Measurements from ENCODE around the gene USP20.
"Not testable (repeated sequence)": the region's sequence is repeated elsewhere in the genome, so short reads cannot be mapped to it uniquely, and the experiment has no call there.

Gene USP20

DNA sequence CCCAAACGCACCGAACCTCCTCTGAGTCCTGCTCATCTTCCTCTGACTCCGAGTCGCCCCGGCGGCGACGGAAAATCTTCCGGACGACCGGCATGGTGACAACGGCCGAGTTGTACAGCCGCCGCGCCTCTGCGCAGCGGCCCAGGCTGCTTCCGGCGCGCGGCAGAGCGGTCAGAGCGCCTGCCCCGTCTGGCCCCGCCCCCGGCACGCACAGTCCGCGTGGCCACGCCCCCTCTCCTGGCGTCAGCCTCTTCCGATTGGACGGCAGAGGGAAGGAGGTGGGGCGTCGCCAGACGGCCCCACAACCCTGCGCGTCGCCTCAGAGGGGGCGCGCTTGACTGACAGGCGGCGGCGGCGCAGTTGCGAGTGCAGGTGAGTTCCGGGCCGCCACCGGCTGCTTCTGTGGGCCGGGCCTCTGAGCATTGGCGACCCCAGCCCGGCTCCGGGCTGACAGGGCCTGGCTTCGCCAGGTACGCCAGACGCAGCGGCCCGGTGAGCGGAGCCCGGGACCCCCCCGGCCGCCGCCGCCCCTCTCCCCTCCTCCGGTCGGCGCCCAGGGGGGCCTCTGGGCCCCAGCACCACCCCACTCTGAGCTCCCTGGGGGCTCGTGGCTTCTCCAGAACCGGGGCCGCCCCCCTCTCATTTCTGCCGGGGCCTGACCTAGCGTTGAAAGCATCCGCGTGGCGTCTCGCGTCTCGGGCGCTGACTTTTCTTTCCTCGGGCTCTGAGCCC is at the start of gene USP20, which contains the start of gene C9orf78:
Gene USP20, plus strand, starts transcription at position 331 of the 732 bp plus-strand sequence. CDS start 17,098 bp downstream, outside the sequence.
Gene C9orf78, minus strand, starts transcription at position 148 of the 732 bp plus-strand sequence. Its CDS starts 54 bp downstream, at position 94.
- peaks cover 62% of the 10 kb centered on the region for H3K4me1 Mint-ChIP-seq
- H3K27ac Mint-ChIP-seq = peak within 1 kb of the TSS; percentile 98
- H3K36me3 Mint-ChIP-seq = peaks cover 6% of the 10 kb centered on the region
- H3K27me3 Mint-ChIP-seq = no peaks in the 10 kb centered on the region
- H3K4me3 Mint-ChIP-seq = peak within 1 kb of the TSS; percentile 98
- H3K9me3 Mint-ChIP-seq = no peaks in the 10 kb centered on the region

DNA sequence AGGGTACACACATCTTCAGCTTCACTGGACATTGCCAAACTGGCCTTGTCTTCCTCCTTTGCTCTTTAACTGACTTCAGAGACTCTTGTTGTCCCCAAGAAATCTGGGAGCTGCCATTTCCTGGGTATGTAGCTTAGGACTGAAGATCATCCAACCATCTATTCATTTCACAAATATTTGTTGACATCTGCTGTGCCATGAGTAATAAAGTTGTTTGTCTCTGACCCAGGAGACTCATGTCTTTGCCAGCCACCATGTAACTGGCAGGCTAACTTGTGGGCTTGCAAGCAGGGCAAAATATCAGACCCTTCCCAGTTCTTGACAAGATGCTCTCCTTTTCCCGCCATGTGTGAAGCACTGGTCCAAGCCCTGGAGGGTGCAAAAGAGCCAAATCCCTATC is 49.4 kb upstream of the USP20 start:
- no peak overlapping the region for H3K27ac Mint-ChIP-seq
- H3K27me3 Mint-ChIP-seq = no peaks in the 10 kb centered on the region
- no peak overlapping the region for H3K4me3 Mint-ChIP-seq
- no peaks in the 10 kb centered on the region for H3K36me3 Mint-ChIP-seq
- no peaks in the 10 kb centered on the region for H3K9me3 Mint-ChIP-seq
- H3K4me1 Mint-ChIP-seq = peaks cover 10% of the 10 kb centered on the region

DNA sequence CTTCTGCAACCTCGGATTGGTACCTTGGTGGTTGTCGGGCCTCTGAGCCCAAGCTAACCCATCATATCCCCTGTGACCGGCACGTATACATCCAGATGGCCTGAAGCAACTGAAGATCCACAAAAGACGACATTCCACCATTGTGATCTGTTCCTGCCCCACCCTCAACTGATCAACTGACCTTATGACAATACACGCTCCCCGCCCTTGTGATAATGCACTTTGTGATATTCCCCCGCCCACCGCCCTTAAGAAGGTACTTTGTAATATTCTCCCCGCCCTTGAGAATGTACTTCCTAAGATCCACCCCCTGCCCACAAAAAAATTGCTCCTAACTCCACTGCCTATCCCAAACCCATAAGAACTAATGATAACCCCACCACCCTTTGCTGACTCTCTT is 48.8 kb upstream of the USP20 start:
- H3K4me1 Mint-ChIP-seq = peaks cover 10% of the 10 kb centered on the region
- no peaks in the 10 kb centered on the region for H3K36me3 Mint-ChIP-seq

DNA sequence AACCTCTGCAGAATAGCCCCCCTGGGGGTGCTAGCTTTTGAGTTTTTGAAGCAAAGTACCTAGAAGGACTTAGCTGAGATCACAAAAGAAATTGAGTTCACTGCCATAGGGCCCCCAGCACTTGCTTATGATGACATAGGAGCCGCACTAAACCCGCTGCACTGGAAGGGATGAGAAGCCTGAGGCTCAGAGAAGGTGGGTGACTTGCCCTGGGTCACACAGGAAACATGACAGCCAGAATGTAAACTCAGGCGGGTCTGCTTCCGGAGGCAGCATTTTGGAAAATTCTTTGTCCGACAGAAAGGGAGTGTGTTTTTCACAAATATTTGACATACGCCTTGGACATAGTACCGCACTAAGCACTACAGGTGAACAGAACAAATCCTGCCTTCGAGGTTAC is 40.7 kb upstream of the USP20 start:
- peaks cover 5% of the 10 kb centered on the region for H3K4me1 Mint-ChIP-seq
- no peak overlapping the region for H3K4me3 Mint-ChIP-seq
- H3K27me3 Mint-ChIP-seq = no peaks in the 10 kb centered on the region
- H3K9me3 Mint-ChIP-seq = no peaks in the 10 kb centered on the region
- H3K36me3 Mint-ChIP-seq = no peaks in the 10 kb centered on the region
- H3K27ac Mint-ChIP-seq = no peak overlapping the region

More for the DNA sequence above, 48.8 kb upstream of the USP20 start:
- Mint-ChIP-seq H3K27ac (no peak overlapping the region), H3K9me3 (no peaks in the 10 kb centered on the region), H3K4me3 (no peak overlapping the region), H3K27me3 (no peaks in the 10 kb centered on the region)

DNA sequence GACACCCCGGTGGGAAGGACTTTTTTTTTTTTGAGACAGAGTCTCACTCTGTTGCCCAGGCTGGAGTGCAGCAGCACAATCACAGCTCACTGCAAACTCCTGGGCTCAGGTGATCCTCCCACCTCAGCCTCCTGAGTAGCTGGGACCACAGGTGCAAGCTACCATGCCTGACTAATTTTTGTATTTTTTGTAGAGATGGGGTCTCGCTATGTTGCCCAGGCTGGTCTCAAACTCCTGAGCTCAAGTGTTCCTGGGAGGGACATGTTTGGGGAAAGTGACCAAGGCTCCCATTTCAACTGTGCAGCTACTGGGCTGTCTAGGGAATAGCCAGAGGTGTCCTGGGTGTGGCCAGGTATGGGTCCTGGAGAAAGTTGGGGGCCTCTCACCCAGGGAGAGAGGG is 39.2 kb upstream of the USP20 start:
- H3K4me3 Mint-ChIP-seq, H3K27ac Mint-ChIP-seq, H3K4me1 Mint-ChIP-seq, H3K9me3 Mint-ChIP-seq, H3K27me3 Mint-ChIP-seq, H3K36me3 Mint-ChIP-seq: not testable (repeated sequence)

DNA sequence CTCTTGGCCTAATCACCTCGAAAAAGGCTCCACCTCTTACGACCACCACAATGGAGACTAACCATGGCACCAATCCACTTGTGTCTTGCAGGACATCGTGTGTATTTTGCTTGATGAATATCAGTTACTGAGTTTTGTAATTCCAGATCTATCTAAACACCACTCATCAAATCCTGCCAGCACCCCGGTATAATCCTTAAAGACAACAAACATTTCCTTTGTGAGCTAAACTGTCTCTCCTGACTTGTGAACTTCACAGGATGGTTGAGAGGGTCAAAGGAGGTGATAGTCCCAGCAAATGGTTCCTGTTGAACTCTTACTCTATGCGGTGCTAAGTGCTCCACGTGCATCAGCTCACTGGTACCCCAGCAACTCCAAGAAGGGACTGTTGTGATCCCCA is 36.3 kb upstream of the USP20 start:
- H3K27me3 Mint-ChIP-seq = no peaks in the 10 kb centered on the region
- no peak overlapping the region for H3K4me3 Mint-ChIP-seq
- no peaks in the 10 kb centered on the region for H3K9me3 Mint-ChIP-seq
- H3K27ac Mint-ChIP-seq = no peak overlapping the region
- no peaks in the 10 kb centered on the region for H3K36me3 Mint-ChIP-seq
- H3K4me1 Mint-ChIP-seq = peaks cover 2% of the 10 kb centered on the region

DNA sequence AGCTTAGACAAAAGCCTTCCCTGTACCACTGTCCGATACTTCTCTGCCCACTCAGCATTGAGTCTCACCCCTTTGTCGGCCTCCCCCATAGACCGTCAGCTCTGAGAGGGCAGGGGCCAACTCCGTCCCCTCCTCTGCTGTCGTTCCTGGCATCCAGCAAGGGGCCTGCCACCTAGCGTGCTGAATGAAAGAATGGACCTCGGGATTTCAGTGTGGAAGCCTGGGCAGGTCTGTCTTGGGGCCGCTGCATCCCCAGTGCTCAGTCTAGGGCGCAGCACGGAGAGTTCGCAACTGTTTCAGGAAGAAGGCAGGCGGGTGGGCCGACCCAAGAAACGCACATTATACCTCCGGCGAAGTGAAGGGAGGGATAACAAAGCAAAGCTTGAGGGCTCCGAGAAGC is 33.8 kb upstream of the USP20 start:
- H3K27me3 Mint-ChIP-seq = no peaks in the 10 kb centered on the region
- H3K4me1 Mint-ChIP-seq = peaks cover 19% of the 10 kb centered on the region
- H3K9me3 Mint-ChIP-seq = no peaks in the 10 kb centered on the region
- H3K27ac Mint-ChIP-seq = peak overlapping the region; percentile 73
- peaks cover 9% of the 10 kb centered on the region for H3K36me3 Mint-ChIP-seq
- peak overlapping the region; percentile 68 for H3K4me3 Mint-ChIP-seq

DNA sequence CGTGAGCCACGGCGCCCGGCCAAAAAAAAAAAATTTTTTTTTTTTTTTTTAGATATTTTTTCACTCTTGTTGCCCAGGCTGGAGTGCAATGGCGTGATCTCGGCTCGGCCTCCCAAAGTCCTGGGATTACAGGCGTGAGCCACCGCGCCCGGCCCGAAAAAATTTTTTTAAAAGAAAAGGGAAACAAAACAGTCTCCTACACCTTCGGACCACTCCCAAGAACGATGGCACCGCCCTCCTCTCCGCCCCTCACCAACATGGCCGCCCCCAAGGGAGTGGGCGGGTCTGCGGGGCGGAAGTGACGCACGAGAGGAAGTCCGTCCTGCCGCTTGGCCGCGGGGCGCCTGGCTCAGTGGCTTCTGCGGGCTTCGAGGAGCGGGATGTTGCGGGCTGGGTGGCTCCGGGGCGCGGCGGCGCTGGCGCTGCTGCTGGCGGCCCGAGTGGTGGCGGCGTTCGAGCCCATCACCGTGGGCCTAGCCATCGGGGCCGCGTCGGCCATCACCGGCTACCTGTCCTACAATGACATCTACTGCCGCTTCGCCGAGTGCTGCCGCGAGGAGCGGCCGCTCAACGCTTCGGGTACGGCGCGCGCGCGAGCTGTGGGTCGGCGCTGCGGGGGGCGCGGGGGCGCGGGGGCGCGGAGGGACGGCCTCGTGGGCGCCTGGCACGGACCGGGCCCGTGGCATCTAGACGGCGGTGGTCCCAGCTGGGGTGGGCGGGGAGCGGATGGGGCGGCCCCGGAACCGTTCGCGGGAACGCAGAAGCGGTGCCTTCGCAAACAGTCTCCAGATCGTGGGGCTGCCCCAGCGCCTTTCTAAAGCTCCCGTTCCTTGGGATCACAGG is 32.2 kb upstream of the USP20 start, which contains the start of gene TOR1B:
Gene TOR1B, plus strand, starts transcription at position 352 of the 843 bp plus-strand sequence. Its CDS starts 29 bp downstream, at position 381.
- Mint-ChIP-seq H3K9me3 (no peaks in the 10 kb centered on the region), H3K36me3 (peaks cover 14% of the 10 kb centered on the region), H3K27me3 (no peaks in the 10 kb centered on the region), H3K4me3 (peak within 1 kb of the TSS; percentile 92), H3K4me1 (peaks cover 27% of the 10 kb centered on the region), H3K27ac (peak within 1 kb of the TSS; percentile 90)

DNA sequence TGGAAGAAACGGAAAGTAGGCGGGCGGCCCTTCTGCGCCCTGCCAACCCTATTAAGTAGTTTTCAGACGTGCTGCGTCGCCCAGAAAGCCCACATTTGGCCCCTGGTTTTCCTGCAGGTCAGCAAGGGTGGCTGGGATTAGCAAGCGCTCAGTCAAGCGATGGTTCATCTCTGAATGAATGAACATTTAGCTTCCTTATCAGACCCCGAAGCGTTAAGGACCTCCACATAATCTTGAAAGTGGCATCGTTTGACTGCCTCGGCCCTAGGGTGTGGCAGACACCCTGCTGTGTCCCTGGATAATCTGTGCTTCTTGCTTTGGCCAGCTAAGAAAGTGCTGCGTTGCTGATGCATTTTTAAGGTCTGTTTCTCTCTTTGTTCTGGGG is 31.6 kb upstream of the USP20 start:
- Mint-ChIP-seq H3K9me3 (no peaks in the 10 kb centered on the region), H3K27ac (peak overlapping the region; percentile 47), H3K4me3 (peak overlapping the region; percentile 92), H3K36me3 (peaks cover 14% of the 10 kb centered on the region), H3K4me1 (peaks cover 27% of the 10 kb centered on the region), H3K27me3 (no peaks in the 10 kb centered on the region)

DNA sequence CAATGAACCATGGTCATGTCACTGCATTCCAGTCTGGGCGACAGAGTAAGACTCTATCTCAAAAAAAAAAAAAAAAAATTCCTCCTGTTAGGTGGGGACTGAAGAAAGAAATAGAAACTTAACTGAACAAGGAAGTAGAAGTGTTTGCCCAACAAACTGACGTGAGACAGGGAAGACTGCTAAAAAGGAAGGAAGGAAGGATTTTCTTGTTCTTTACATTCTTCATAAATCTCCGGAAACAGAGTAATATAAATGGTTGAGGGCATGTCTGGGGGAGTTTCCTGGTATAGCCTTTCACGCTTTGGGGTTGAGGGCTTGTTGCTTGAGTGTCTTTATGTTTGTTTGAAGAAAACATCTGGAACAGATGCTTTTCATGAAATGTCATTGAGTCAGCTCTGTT is 29.2 kb upstream of the USP20 start:
- H3K9me3 Mint-ChIP-seq = no peaks in the 10 kb centered on the region
- H3K36me3 Mint-ChIP-seq = peaks cover 18% of the 10 kb centered on the region
- H3K27ac Mint-ChIP-seq = peak overlapping the region; percentile 69
- no peaks in the 10 kb centered on the region for H3K27me3 Mint-ChIP-seq
- peak overlapping the region; percentile 57 for H3K4me3 Mint-ChIP-seq
- peaks cover 27% of the 10 kb centered on the region for H3K4me1 Mint-ChIP-seq

DNA sequence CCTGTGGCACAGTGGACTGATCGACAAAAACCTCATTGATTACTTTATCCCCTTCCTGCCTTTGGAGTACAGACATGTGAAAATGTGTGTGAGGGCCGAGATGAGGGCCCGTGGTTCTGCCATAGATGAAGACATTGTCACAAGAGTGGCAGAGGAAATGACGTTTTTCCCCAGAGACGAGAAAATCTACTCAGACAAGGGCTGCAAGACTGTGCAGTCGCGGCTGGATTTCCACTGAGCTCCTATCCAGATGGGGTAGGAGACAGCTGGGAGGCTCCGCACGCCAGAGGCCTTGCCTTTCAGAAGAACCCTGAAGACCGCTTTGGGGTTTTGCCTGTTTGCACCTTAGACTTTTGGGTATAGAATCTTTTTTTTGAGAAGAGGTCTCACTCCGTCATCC is 25.9 kb upstream of the USP20 start:
- H3K4me1 Mint-ChIP-seq = peaks cover 26% of the 10 kb centered on the region
- H3K9me3 Mint-ChIP-seq = no peaks in the 10 kb centered on the region
- no peaks in the 10 kb centered on the region for H3K27me3 Mint-ChIP-seq
- no peak overlapping the region for H3K4me3 Mint-ChIP-seq
- H3K36me3 Mint-ChIP-seq = peaks cover 21% of the 10 kb centered on the region
- H3K27ac Mint-ChIP-seq = no peak overlapping the region

DNA sequence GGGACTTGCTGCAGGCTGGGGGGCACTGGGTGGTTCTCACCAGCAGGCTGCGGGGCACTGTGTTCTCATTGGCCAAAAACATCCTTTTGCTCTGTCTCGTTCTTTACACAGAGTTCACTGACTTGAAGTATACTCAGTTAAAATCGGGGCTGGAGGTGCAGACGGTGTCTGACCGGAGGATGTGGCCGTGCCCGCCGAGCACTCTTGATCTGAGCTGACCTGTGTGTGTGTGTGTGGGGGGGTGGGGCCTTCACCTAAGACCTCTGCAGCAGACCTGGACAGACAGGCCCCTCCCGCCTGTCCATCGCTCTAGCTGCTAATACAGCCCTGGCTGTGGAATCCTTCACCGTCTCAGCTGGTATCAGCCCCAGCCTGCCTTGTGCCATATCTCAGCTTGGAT is 25.1 kb upstream of the USP20 start:
- Mint-ChIP-seq H3K4me3 (no peak overlapping the region), H3K4me1 (peaks cover 23% of the 10 kb centered on the region), H3K27ac (no peak overlapping the region), H3K9me3 (no peaks in the 10 kb centered on the region), H3K27me3 (no peaks in the 10 kb centered on the region), H3K36me3 (peaks cover 21% of the 10 kb centered on the region)

DNA sequence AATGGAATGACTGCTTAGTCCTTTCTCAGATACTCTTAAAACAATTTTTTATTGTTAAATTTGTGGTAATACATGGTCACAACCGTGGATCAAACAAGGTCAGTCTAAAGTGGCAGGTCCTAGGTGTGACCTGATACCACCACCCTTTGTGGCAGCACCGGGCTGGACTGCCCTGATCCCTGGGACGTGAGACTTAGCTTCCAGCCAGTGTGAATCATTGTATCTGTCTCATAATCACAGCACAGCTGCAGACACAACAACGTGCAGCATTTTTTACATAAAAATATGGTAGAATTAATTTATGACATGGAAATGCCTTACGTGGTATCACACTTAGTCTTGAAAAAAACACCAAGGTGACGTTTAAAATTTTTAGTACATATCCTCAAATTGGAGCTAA is 24.5 kb upstream of the USP20 start:
- Mint-ChIP-seq H3K27me3 (no peaks in the 10 kb centered on the region), H3K36me3 (peaks cover 21% of the 10 kb centered on the region), H3K4me3 (no peak overlapping the region), H3K9me3 (no peaks in the 10 kb centered on the region), H3K4me1 (peaks cover 23% of the 10 kb centered on the region), H3K27ac (no peak overlapping the region)

DNA sequence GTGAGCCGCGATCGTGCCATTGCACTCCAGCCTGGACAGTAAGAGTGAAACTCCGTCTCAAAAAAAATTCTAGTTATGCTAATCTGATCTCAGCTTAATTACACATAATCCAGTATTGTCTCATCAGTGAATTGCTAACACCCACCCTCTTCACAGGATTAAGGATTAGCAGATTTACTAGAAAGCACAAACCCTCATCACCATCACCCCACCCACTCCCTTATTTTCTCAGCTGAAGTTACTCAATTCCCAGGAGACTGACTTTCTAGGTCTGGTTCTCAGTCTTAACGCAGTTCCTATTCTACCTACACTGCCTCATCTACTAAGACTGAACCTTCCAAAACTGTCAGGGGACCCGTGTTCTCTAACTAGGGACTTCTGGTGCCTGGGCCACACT is 23.3 kb upstream of the USP20 start:
- Mint-ChIP-seq H3K27me3 (no peaks in the 10 kb centered on the region), H3K4me1 (peaks cover 18% of the 10 kb centered on the region), H3K9me3 (no peaks in the 10 kb centered on the region), H3K4me3 (no peak overlapping the region), H3K27ac (peak overlapping the region; percentile 51), H3K36me3 (peaks cover 15% of the 10 kb centered on the region)

DNA sequence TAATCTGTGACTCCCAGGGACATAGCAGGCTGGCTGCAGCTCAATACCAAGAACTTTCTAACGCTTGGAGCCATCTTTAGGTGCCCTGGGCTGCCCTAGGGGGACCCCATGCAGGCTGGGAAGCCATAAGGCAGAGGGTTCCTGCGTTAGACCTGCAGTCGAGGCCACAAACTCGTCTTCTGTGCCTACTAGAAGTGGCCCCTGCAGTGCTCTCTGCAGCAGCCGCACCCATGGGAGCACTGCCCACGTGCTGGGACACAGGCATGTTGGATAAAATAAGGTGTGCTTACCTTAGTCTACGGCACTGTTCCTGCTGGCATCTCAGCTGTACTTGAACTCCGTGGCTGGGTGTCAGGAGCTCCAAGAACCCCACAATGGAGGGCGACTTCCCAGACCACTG is 22.9 kb upstream of the USP20 start:
- H3K36me3 Mint-ChIP-seq = peaks cover 13% of the 10 kb centered on the region
- H3K27ac Mint-ChIP-seq = no peak overlapping the region
- no peaks in the 10 kb centered on the region for H3K9me3 Mint-ChIP-seq
- no peaks in the 10 kb centered on the region for H3K27me3 Mint-ChIP-seq
- no peak overlapping the region for H3K4me3 Mint-ChIP-seq
- peaks cover 14% of the 10 kb centered on the region for H3K4me1 Mint-ChIP-seq

DNA sequence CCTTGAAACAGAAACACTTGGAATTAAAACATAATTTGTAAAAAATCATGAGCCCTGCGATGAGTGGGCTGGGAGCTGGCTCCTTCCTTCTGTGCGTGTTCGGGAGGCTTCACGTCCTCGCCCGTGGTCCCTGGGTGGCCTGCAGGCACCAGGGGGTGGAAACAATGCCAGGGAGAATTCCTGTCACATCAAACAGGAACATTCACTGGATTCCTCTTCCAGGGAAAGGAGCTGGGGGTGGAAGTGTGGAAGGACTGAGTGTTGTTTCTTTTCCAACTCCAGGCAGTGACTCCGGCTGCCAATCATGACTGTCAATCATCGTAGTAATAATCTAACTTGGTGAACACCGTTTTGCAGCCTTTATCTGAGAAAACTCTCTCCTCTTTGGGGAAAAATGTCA is 21.6 kb upstream of the USP20 start:
- H3K27ac Mint-ChIP-seq = no peak overlapping the region
- peaks cover 13% of the 10 kb centered on the region for H3K36me3 Mint-ChIP-seq
- H3K4me3 Mint-ChIP-seq = no peak overlapping the region
- peaks cover 14% of the 10 kb centered on the region for H3K4me1 Mint-ChIP-seq
- H3K9me3 Mint-ChIP-seq = no peaks in the 10 kb centered on the region
- H3K27me3 Mint-ChIP-seq = no peaks in the 10 kb centered on the region
